ENCODE data around the gene TXNDC2.

The TXNDC2 gene

DNA sequence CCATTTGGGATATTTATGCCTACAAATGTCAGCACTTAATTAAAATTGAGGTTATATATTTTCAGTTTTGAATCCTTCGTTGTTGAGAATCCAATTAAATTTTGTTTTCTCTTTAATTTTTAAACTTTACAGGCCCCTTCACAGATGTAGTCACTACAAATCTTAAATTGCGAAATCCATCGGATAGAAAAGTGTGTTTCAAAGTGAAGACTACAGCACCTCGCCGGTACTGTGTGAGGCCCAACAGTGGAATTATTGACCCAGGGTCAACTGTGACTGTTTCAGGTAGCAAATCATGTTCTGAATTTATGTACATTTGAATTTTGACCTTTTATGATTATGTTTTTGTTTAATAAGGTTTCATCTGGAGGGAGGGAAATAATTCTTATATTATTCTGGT, 45.9 kb downstream of the TXNDC2 start:
- no peak for DNase-seq (ENCODE audit: low read depth, low spot score)

DNA sequence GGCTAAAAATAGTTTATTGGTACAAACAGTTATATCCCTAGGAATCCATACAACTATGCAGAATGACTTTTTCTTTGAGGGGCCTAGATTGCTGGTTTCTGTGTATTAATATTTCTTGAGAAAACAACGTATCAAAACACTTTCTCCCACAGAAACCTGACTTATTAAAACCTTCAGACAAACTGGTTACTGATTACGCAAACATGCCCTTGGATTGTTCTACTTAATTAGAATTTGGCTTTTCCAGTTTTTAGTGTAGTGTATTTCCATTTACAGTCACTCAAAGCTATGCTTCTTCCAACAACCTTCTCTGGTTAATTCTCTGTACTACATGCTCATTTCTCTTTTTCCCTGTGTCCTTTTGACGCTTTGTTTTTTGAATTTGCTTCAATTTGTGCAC, 48.1 kb downstream of the TXNDC2 start:
- DNase-seq (ENCODE audit: low read depth, low spot score): no peak

DNA sequence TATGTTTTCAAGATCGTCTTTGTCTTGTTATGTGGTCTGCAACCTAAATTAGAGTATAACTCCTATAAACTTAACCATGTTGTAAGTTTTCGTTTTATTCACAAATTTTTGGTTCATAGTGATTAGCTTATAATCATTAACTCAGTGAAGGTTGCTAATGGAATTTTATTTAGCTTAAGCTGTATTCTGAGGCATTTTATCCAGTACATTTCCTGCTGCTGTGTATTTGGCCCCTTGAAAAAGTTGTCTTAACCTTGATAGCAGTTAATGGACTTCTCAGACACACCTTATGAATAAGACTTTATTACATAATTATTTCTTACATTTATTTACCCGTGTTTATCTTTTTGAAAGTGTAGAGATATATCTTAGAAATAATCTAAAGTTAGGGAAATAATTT, 48.5 kb downstream of the TXNDC2 start:
- no peak for DNase-seq (ENCODE audit: low read depth, low spot score)

Measured in activated naive CD8-positive, alpha-beta T cell treated with anti-CD3 and anti-CD28 coated beads, Interleukin-2, amount 50 U/mL, for 16 hours (primary cell).